ENCODE measurements around the gene DNAL1.
A peak's percentile ranks its signal among the peaks of the same experiment; 100 is the strongest.

The DNAL1 gene

DNA sequence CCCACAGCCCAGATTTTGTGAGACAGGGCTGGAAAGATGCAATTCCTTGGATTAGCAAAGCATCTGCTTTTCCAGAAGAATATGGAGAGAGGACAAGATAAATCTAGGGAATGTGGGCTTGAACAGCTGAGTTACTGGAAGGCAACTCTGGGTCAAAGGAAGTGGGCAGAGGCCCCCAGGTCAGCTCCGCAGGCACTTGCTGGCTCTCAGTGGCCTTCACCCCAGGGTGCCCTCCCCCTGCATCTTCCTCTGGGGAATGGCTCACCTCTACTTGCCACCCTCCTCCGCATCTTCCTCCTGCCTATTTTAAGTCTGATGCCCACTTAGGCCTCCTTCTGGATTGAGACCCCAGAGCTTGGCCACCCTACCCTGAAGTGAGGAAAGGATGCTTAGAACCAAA lies 79.9 kb downstream of the DNAL1 start:
- DNase-seq (ENCODE audit: low read depth) = no peak

DNA sequence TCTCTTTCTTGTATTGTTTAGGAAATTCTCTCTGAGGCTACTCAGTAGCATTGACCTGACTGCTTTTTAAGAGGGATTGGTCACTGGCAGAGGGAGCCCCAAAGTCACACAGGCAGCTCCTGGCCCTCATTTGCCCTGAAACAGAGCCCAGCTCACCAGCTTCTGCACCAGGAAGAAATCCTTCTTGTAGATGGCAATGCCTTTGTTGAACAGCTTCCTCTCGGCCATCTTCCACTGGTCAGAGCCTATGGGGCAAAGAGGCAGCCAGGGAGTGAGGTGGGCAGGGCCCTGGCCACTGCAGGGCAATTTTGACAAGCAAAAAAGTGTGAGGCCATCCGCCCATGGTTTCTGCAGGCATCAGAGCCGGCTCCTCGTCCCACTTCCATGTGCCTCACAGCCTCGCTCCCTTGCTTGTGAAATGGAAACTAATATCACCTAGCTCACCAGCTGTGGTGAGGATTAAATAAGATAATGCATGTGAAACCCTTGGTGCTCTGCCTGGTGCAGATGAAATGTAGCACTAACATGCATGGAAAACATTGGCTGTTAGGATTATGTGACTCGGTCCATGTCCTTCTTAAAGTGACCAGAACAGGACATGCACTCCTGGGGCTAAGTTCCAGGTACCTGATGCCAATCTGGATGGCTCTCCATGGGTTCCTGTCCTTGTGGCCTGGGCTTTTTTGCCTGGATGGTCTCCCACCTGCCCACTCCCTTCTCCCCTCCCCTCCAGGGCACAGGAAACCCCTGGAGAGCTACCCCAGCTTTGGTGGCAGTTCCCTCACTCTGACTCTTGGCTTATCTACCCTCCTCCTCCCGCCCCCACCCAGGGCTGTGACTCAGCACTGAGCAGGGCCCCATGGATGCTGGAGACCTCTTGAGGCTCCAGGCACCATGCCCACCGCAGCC lies 80.6 kb downstream of the DNAL1 start:
- DNase-seq (ENCODE audit: low read depth) = peak; percentile 68

DNA sequence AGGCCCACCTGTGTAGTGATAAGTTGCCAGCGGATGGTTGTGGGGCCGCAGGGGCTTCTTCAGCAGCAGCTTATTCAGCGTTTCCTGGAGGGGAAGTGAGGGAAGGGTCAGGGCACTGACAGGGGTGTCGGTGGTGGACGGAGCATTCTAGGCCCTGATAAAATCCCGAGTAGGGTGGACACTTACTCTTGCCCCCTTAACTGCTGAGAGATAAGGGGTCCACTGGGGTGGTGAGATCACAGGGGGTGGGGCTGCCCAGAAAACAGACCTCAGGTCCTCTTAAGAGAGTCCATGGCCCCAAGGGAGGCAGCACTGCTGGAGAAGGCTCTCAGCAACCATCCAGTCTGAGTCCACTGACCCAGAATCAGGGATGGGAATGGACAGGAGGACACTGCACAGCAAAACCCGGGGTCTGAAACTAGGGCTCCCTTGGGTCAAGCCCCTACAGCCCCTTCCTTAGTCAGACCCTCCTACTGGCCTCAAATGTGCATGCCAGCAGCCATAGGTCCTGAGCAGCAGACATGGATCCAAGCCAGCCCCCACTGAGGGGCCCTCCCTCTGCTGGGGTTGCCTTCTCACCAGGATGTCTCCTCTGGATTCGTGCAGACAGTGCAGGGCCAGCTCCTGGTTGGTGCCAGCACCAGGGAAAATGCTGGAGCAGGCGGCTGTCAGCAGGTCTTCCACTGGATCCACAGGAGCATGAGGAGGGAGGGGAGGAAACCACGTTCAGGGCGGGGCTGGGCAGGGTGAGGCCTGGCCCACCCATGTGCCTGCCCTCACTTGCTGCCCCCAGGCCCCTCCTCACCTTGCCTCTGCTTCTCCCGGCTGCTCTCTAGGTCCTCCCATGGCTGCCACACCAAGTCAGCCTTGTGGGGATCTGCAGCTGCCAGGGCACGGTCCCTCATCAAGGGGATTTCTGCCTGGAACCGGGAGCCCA lies 81.5 kb downstream of the DNAL1 start:
- DNase-seq (ENCODE audit: low read depth) = no peak

DNA sequence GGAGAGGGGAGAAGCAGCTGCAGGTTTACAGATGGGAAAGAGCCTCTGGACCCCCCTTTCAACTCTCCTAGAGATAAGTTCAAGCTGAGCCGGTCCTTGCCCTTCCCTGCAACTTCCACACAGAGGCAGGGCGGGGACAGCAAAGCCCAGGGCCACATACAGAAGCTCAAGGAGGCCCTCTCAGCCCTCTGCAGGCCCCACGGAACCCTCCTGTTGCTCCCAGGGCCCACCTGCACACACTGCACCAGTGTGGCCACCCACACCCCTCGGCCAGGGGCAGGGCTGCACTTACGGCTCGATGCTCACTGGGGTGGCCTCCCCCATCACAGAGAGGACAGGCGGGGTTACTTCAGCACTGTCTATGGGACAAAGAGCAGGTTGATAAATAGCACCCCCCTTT lies 82.4 kb downstream of the DNAL1 start:
- no peak for DNase-seq (ENCODE audit: low read depth)

DNA sequence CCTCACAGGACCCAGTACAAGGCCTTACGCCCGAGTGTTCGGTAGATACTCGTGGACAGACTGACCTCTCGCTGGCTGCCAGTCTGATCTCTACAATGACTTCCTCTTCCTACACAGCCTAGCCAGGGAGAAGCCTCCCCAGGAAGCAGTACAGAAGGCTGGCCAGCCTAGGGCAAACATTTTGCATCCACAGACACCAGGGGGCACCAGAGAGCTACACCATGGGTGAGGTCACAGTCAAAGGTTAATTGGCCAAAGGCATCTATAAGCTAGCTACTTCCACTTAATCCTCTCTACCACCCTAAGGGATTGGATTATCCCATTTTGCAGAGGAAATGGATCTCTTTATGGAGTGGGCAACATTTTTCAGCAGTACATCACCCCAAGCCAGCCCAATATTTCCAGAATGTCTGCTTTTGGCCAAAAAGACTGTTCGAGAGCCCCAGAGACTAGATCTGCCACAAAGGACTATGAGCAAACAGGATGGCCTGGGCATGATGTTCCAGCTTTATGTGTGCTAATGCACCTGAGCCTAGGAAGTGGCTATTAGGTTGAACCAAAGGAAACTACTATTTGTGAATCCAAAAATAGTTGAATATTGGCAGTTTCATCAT lies 84.0 kb downstream of the DNAL1 start:
- peak; percentile 84 for DNase-seq (ENCODE audit: low read depth)

DNA sequence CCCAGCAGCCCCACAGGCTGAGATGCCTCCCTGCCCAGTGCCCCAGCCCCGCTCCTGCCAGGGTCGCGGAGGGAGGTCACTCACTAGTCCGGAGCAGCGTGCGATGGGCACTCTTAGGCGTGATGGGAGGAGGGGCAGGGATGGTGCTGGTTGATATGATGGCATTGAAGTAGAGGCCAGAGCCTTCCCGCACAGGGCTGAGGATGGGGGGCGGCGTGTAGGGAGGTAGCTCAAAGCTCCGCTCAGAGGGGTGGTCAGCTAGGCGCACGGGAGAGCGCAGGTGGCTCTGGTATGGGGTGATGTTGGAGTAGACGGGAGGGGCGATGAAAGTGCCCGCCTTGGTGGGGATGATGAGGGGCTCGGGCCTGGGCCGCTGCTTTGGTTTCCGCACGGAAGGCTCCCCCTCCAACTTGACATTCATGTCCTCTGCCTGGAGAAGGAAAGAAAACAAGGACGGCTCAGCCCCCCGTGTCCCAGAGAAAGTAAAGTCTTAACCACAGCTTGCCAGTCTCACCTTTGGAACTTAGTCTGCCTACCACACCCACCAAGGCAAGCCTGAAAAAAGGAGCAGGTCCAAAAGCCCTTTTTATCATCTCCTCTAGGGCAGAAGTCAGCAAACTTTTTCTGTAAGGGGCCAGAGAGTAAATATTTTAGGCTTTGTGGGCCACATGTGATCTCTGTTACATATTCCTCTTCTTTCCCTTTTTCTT lies 84.9 kb downstream of the DNAL1 start:
- DNase-seq (ENCODE audit: low read depth) = no peak

DNA sequence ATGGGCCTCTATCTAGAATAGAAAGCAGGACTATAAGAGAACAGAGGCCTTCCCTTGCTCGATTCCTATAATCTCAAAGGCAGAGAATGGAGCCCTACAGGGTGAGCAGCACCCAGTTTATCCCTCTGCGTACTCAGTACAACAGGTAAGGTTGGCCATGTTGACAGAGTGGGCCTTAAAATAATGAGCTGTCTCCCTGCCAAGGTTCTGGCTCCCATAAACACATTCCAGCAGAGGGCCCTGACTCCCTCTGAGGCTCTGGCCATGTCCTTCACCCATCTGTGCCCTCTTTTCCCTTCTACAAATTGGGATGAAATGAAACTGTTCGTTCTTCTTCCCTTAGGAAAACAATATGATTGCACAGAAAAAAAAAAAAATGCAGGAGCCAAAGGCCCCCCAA lies 86.3 kb downstream of the DNAL1 start:
- DNase-seq (ENCODE audit: low read depth) = no peak

DNA sequence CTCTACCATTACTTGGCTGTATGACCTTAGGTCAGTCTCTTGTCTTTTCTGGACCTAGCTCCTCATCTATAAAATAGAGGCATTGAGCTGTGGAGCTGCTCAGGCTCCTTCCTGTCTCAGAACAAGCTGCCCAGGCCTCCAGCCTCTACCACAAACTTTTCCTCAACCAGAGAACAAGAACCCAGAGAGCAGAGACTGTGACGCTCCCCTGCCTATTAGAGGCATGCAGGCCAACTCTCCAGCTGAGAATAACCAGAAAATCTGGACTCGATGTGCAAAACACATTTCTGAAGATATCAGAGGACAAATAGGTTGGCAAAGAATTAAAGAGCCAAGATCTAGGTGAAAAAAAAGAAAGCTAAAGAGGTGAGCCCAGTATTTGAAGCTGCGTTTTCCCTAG lies 87.2 kb downstream of the DNAL1 start:
- no peak for DNase-seq (ENCODE audit: low read depth)

DNA sequence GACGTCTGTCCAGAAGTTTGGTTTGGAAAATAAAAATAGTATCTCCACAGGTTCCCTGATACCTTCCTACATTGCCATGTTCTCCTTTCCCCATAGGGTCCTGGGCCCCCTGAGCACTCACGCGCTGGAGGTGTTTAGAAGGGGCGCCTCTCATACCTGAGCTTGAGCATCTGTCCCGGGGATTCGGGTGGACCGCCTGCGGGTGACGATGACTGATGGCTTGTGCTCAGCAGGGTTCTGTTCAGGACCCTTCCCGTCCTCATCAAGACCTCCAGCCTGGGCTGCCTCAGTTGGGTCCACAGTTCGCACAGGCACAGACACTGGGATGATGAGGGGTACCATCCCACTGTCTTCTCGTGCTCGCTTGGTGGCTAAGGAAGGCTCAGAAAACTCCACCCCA lies 92.1 kb downstream of the DNAL1 start:
- no peak for DNase-seq (ENCODE audit: low read depth)

DNA sequence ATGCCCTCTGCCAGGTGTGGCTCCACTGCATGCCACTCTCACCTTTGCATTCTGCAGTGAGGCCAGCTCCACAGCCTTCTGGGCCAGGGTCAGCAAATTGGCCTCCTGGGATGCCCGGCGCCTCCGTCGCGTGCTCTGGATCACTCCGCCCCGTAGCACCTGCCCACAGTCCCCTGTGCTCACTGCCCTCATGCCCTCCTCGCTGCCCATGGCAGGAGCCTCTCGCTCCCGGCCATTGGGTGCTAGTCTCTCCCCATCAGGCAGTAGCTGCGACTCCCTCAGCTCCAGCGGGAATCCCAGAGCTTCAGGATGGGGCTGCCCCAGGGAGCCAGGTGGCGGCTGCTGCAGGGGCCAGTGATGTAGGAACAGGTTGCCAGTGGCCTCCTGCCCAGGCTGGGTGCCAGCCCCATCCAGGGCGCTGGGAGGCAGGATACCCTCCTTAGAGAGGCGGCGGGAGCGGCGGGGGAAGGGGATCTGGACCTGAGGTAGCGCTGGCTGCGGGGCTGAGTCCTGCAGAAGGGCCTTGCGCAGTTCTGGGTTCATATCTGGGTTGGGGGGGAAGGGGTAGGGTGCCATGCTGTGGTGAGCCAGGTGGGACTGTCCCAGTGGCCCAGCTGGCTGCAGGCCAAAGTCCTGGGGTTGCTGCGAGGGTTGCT lies 93.9 kb downstream of the DNAL1 start:
- no peak for DNase-seq (ENCODE audit: low read depth)

DNA sequence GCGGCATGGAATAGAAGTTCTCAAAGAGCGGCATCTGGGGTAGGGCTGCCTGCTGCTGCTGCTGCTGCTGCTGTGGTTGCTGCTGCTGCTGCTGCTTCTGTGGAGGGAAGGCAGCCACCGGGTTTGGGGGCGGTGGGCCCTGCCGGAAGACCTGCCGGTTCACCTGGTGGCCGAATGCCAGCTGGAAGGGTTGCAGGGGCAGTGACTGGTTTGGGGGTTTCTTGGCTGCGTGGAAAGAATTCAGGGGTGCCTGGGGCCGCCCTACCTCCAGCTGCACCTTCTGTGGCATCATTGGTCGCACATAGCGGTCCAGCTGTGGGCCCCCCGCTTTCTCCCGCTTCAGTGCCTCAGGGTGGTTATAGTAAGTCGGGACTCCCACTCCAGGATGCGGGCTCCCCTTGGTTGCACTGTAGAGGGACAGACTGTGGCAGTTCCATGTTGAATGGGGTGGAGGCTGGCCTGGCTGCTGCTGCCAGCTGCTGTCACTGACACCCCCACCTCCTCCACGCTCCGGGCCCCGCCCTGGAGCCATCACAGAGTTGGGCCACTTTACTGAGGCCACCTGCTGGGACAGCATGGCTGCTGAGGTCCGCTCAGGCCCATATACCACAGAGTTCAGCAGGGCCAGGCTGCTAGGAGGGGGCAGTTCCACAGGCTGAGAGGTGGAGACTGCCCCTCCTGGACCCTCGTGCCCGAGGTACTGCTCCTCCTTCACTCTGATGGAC lies 94.5 kb downstream of the DNAL1 start:
- no peak for DNase-seq (ENCODE audit: low read depth)

DNA sequence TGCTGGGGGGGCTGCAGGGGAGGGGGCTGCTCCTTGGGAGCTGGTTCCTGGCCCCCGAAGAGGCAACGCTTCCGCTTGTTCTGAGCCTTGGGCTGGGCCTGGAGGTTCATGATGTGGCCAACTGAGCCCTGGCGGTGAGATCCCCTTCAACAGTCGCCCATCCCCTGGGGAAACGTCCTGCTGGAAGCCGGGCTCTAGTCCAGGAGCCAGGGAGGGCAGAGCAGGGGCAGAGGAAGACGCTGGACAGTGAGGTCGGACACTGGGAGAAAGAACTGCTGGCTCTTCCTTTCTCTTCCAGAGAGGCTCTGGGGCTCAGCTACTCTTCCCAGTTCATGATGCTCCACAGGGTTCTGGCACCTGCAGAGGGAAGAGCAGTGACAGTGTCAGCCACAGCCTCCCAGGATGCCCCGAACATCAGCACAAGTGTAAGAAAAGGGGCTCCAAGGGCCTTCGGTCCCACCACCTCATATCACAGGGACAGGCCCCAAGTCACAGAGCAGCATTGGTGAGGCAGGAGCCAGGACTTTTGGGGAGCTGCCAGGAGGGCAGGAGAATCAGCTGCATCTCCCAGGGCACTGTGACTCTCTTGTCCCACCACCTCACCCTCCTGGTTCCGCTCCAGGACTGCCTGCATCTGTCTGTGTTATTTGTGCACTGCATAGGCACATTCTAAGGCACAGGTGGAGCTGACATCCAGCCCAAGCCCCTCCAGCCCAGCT lies 95.3 kb downstream of the DNAL1 start:
- DNase-seq (ENCODE audit: low read depth) = no peak

DNA sequence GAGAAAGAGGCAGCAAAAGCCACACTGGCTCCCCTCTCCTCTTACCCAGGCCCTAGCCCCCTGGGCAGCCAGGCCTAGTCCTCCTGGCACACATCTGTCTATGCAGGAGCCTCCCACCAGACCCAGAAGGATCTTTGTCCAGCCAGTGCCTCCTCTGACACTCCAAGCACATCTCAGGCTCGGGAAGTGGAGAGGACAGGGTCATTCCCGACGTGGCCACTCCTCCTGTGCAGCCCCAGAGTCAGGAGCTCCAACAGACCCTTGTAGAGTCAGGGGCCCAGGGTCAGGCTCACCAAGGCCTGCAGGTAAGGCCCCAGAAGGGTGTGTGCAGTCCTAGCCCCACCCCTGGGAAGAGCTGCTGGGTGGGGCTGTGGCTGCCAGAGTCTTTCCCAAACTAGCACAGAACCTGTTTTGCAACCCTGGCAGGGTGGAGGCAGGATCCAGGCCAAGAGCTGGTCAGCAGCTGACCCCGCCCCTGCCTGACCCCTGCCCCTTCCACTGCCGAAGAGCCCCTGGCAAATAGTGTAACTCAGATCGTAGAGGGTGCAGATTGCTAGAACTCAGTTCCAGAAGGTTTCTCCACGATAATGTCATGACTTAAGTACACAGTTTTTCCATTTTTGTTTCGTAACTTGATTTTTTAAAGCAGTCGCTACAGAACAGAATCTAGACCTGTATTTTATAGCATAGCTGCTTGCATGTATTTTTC lies 96.0 kb downstream of the DNAL1 start:
- DNase-seq (ENCODE audit: low read depth) = no peak

DNA sequence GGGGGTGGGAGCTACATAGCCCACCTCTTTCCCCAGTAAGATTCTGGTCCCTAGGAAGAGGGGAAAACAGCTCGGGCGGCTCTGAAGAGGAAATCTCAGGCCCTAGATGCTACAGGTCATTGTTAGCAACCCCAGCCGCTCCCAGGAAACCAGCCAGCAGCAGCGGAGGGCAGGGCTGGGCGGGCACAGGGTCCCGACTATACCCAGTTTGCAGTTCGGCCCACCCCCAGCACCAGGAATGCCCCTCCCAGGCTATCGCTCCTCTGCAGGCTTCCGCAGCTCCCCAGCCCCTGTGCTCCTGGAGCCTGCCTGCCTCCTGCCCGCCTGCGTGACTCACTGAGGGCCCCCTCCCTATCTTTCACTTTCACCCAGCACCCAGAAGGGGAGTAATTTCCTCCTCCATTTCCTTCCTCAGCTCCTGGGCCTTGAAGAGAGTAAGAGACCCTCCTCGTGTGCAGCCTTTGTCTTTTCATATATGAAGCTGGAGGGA lies 96.6 kb downstream of the DNAL1 start:
- peak; percentile 86 for DNase-seq (ENCODE audit: low read depth)

DNA sequence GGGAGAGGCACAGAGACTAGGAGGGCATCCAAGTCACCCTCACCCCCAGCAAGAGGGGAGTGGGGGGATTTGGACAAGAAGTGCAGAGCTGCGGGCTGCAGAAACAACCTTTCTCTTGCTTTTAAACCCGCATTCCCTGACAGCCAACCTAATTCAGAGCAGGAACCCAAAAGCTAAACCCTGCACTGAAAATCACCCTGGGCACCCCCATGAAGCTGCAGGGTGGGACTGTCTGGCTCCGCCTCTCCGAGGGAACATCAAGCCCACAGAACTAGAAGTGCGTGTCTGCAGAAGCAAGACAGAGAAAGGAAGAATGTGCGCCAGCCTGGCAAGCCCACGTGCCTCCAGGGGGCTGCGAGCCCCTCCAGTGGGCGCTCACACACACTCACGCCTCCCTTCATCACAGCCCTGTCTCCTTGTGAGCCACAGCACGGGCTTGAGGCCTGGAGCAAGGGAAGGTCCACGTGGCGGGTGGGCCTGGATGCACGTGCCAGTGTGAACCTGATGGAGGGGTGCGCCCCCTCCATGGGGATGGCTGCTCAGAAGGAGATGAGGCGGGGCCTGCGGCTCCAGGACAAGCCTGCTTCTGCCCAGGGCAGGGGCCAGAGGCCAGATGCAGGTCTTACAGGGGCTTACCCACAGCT lies 97.2 kb downstream of the DNAL1 start:
- no peak for DNase-seq (ENCODE audit: low read depth)

DNA sequence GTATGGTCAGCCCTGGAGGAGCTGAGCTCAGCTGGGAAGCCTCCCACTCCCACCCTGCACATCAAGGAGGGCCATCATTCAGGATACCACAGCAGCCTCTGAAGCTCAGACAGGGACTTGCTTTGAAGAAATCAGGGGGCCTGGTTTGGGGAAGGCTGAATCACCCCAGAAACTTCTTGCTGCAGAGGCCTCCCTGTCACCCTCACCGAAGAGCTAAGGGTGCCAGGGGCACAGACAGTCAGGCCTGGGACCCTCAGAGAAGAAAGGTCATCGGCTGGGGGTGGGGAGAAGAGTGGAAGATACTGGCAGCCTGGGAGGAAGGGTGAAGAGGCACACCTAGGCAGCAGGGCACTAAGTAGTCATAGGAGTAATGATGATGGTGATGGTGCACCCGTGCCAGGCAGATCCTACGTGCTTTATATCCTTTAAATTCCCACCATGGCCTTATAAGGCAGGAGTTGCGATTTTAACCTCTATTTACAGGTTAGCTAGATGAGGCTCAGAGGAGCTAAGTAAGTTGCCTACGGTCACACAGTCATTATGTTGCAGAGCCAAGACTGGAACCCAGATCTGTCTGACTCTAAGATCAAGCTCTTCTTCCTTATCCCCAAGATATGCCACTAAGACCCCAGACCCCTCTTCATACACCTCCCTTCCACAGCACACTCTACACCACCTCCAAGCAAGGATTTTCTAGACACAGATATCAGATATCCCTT lies 97.9 kb downstream of the DNAL1 start:
- DNase-seq (ENCODE audit: low read depth) = no peak

DNA sequence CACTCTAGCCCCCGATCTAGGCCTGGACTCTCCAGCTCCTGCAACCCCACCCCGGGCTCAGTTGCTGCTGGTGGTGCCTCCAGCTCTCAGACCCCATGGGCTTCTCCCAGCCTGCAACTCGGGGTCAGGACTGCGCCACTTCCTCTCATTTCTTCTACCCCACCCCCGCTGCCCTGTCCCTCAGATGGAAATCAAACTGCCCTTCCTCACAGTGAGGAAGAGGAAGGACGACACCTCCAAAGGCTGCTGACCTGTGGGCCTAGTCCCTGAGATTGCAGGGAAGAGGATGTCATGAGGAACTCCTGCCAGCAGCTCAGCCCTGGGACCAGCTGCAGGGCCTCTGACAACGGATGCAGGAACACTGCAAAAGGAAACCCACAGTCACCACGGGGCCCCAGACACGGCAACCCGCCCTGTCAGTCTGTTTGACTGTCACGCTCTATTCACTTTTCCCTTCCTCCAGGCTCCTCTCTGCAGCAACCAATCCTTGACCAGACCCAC lies 98.7 kb downstream of the DNAL1 start:
- DNase-seq (ENCODE audit: low read depth) = no peak

Measured in ELR (cell line).